Esophagus muscularis mucosa (tissue), 4 donors: ENCODE data around the gene CHAF1A. TPM values are rescaled to one million over a fixed set of nuclear protein-coding genes. Genes with fewer than 3 reads are reported as not detected.

Experiments used
- DNase-seq: peaks from one replicate; pipeline ENCODE4 v3.0.0-alpha.2; 2017; ENCODE audit errors: extremely low spot score
- H3K27ac ChIP-seq, 4 donors: fragments of 200-600 bp; sonication (generic); replicated peaks in 1 of 4; 1 replicate in 3 of 4; 2 replicates in 1 of 4; pipeline ENCODE4 v1.5.1; 2016 to 2019; ENCODE audit warnings: mild to moderate bottlenecking in 1 of 4
- H3K27me3 ChIP-seq, 4 donors: fragments of 200-600 bp; sonication (generic); one replicate each; pipeline versions ENCODE4 v1.5.1 to v1.6.0; 2016 to 2019
- H3K36me3 ChIP-seq, 4 donors: fragments of 200-600 bp; sonication (generic); one replicate each; pipeline ENCODE4 v1.5.1; 2016 to 2019
- H3K4me1 ChIP-seq, 4 donors: fragments of 200-600 bp; sonication (generic); one replicate each; pipeline ENCODE4 v1.5.1; 2016 to 2019
- H3K4me3 ChIP-seq, 4 donors: fragments of 200-600 bp; sonication (generic); 1 replicate in 2 of 4; 2 replicates in 2 of 4; pipeline ENCODE4 v1.5.1; 2016 to 2019; ENCODE audit warnings: mild to moderate bottlenecking in 4 of 4, moderate library complexity in 1 of 4
- H3K9me3 ChIP-seq, 4 donors: fragments of 200-600 bp; sonication (generic); 1 replicate in 3 of 4; 2 replicates in 1 of 4; pipeline ENCODE4 v1.5.1; 2016 to 2019
- CTCF ChIP-seq, 3 experiments: fragments of 200-600 bp in 2 of 3; fragments of 450-650 bp in 1 of 3; sonication (generic) in 2 of 3; IDR thresholded peaks; one replicate each; pipeline ENCODE4 v1.5.1; 2017 to 2019; ENCODE audit warnings: antibody characterized with exemption in 3 of 3, mild to moderate bottlenecking in 2 of 3, moderate library complexity in 1 of 3
- EP300 ChIP-seq: sonication (generic); formaldehyde crosslinking; IDR thresholded peaks from one replicate; pipeline ENCODE4 v1.6.1; 2017; ENCODE audit warnings: antibody characterized with exemption
- POLR2A ChIP-seq: fragments of 450-650 bp; IDR thresholded peaks from one replicate; pipeline ENCODE4 v1.6.1; 2017; ENCODE audit warnings: antibody characterized with exemption, moderate library complexity, mild to moderate bottlenecking, low read depth
- POLR2AphosphoS5 ChIP-seq, 2 donors: sonication (generic); formaldehyde crosslinking; IDR thresholded peaks; one replicate each; pipeline ENCODE4 v1.6.1; 2017; ENCODE audit warnings: antibody characterized with exemption in 2 of 2
- WGBS: methylation state at CpG from one replicate; pipeline ENCODE4 v1.1.5; 2018; 5-methylcytosine and 5-hydroxymethylcytosine counted together
- intact Hi-C: fragments of 100-400 bp; cut with DNase I; formaldehyde crosslinking; loops from one replicate; pipeline ENCODE4 v1.15.1; 2023
- total RNA-seq, 4 donors: library from RNA; depleted of rRNA; stranded (reverse); fragments of >200 nt; gene quantifications; one replicate each; pipeline versions ENCODE4 v1.1.0 to v1.2.1, GENCODE V29; 2016

CHAF1A gene
- total RNA-seq, 4 donors from 2014 or later, result 4.6 to 14.6 (median 7.6) TPM

GRCh38 chr19:4441994-4442818 lies 39.8 kb downstream of the CHAF1A start:
- no peak for DNase-seq
- H3K27me3 ChIP-seq, result no peaks in the 10 kb centered on the region
- no peak overlapping the region for H3K4me3 ChIP-seq
- H3K4me1 ChIP-seq, result no peaks in the 10 kb centered on the region
- peaks cover 23 to 40% (median 34%) of the 10 kb centered on the region in 4 donors for H3K36me3 ChIP-seq
- TF ChIP-seq CTCF (IDR thresholded peaks at IDR 0.05) (no peak), POLR2A (no peak), EP300 (no peak), POLR2AphosphoS5 (IDR thresholded peaks at IDR 0.05) (no peak)
- H3K9me3 ChIP-seq, result no peaks in the 10 kb centered on the region
- intact Hi-C loops, result no loop called here
- 80% methylated on average over 22 of the region's 22 CpGs for WGBS
- H3K27ac ChIP-seq, result no peak overlapping the region

- no peak for DNase-seq
- Histone ChIP-seq H3K4me3 (no peak overlapping the region), H3K4me1 (peaks cover 0 to 4% (median 0%) of the 10 kb centered on the region in 4 donors), H3K27me3 (no peaks in the 10 kb centered on the region), H3K9me3 (no peaks in the 10 kb centered on the region), H3K27ac (no peak overlapping the region), H3K36me3 (peaks cover 28 to 46% (median 40%) of the 10 kb centered on the region in 4 donors)
- intact Hi-C loops, result no loop called here
- TF ChIP-seq POLR2AphosphoS5 (IDR thresholded peaks at IDR 0.05) (no peak), CTCF (IDR thresholded peaks at IDR 0.05) (no peak), POLR2A (no peak), EP300 (no peak)
- WGBS, result 95% methylated on average over 10 of the region's 10 CpGs
Measured at GRCh38 chr19:4442819-4443146, 40.3 kb downstream of the CHAF1A start.

GRCh38 chr19:4443188-4443587 lies 40.7 kb downstream of the CHAF1A start:
- no peaks in the 10 kb centered on the region for H3K9me3 ChIP-seq
- H3K36me3 ChIP-seq, result peaks cover 32 to 50% (median 44%) of the 10 kb centered on the region in 4 donors
- 91% methylated on average over 15 of the region's 15 CpGs for WGBS
- H3K4me1 ChIP-seq, result peaks cover 0 to 8% (median 2%) of the 10 kb centered on the region in 4 donors
- H3K27me3 ChIP-seq, result no peaks in the 10 kb centered on the region
- TF ChIP-seq POLR2A, result no peak
- no peak for TF ChIP-seq POLR2AphosphoS5 (IDR thresholded peaks at IDR 0.05)
- no peak for TF ChIP-seq EP300
- TF ChIP-seq CTCF (IDR thresholded peaks at IDR 0.05), result no peak
- H3K27ac ChIP-seq, result no peak overlapping the region
- no peak for DNase-seq
- H3K4me3 ChIP-seq, result no peak overlapping the region
- intact Hi-C loops, result no loop called here

DNA sequence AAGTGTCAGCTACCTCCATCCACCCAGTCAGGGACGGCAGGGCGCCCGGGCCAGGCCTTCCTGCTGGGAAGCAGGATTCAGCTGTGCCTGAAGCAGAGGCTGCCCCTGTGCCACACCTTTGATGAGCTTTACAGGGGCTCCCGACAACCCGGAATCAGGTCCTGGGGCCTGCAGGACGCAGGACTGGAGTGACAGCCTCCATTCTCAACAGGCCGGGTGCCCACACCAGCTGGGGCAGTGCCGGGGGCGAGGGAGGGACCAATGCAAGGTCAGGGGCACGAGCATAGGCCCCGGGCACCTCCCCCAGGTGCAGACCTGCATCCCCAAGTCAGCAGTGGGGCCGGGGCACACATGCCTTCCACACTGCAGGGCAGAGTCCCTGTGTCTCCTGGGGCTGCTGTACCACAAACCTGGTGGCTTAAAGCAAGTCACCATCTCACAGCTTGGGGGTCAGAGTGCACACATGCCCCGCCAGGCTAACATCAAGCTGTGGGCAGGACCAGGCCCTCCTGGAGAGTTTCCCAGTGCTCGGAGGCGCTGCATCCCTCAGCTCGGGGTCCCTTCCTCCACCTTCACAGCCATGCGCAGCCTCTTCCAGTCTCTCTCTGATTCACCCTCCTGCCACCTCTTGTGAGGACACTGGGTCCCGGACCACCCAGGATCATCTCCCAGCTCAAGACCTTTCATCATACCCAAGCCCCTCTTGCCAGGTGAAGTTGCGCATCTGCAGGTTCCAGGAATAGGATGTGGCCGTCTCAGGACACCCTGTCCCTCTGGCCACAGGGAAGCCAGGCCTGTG lies 41.7 kb downstream of the CHAF1A start:
- no peak for DNase-seq
- WGBS, result 55% methylated on average over 6 of the region's 20 CpGs
- H3K9me3 ChIP-seq, result no peaks in the 10 kb centered on the region
- TF ChIP-seq CTCF (IDR thresholded peaks at IDR 0.05) (no peak), POLR2A (no peak), EP300 (no peak), POLR2AphosphoS5 (IDR thresholded peaks at IDR 0.05) (no peak)
- H3K27me3 ChIP-seq, result no peaks in the 10 kb centered on the region
- peaks cover 33 to 59% (median 53%) of the 10 kb centered on the region in 4 donors for H3K36me3 ChIP-seq
- intact Hi-C loops, result no loop called here
- H3K27ac ChIP-seq, result no peak overlapping the region
- peaks cover 0 to 18% (median 12%) of the 10 kb centered on the region in 4 donors for H3K4me1 ChIP-seq
- H3K4me3 ChIP-seq, result no peak overlapping the region
